ENCODE data around the gene C16orf46.

C16orf46 gene

GRCh38 chr16:81099958-81100357, 22.9 kb upstream of the C16orf46 start:
- H3K9ac ChIP-seq (ENCODE audit: low read length) = no peak overlapping the region
- H3K9me3 ChIP-seq (ENCODE audit: control insufficient read depth, low read length) = no peaks in the 10 kb centered on the region
- no peak overlapping the region for H3K4me3 ChIP-seq (ENCODE audit: low read length)
- H3K27me3 ChIP-seq (replicated peaks; ENCODE audit: control insufficient read depth, insufficient read depth, low read length) = no peaks in the 10 kb centered on the region
- no peak for DNase-seq (ENCODE audit: low read depth)
- peaks cover 7% of the 10 kb centered on the region for H3K4me1 ChIP-seq (ENCODE audit: control insufficient read depth, insufficient read depth, low read length)
- no peaks in the 10 kb centered on the region for H3K36me3 ChIP-seq (ENCODE audit: control insufficient read depth, insufficient read depth, low read length, severe bottlenecking)

GRCh38 chr16:81097230-81097629, 20.2 kb upstream of the C16orf46 start:
- Histone ChIP-seq H3K4me1 (ENCODE audit: control insufficient read depth, insufficient read depth, low read length) (peaks cover 7% of the 10 kb centered on the region), H3K9me3 (ENCODE audit: control insufficient read depth, low read length) (no peaks in the 10 kb centered on the region), H3K4me3 (ENCODE audit: low read length) (no peak overlapping the region), H3K36me3 (ENCODE audit: control insufficient read depth, insufficient read depth, low read length, severe bottlenecking) (no peaks in the 10 kb centered on the region), H3K9ac (ENCODE audit: low read length) (no peak overlapping the region), H3K27me3 (replicated peaks; ENCODE audit: control insufficient read depth, insufficient read depth, low read length) (no peaks in the 10 kb centered on the region)
- DNase-seq (ENCODE audit: low read depth) = no peak

- DNase-seq (ENCODE audit: low read depth) = no peak
- no peaks in the 10 kb centered on the region for H3K27me3 ChIP-seq (replicated peaks; ENCODE audit: control insufficient read depth, insufficient read depth, low read length)
- H3K36me3 ChIP-seq (ENCODE audit: control insufficient read depth, insufficient read depth, low read length, severe bottlenecking) = no peaks in the 10 kb centered on the region
- H3K9me3 ChIP-seq (ENCODE audit: control insufficient read depth, low read length) = no peaks in the 10 kb centered on the region
- H3K4me1 ChIP-seq (ENCODE audit: control insufficient read depth, insufficient read depth, low read length) = peaks cover 7% of the 10 kb centered on the region
- H3K4me3 ChIP-seq (ENCODE audit: low read length) = peak overlapping the region; percentile 71
- H3K9ac ChIP-seq (ENCODE audit: low read length) = no peak overlapping the region
Measured at GRCh38 chr16:81096715-81097208, 19.7 kb upstream of the C16orf46 start.

- Histone ChIP-seq H3K9me3 (ENCODE audit: control insufficient read depth, low read length) (no peaks in the 10 kb centered on the region), H3K9ac (ENCODE audit: low read length) (peak within 1 kb of the TSS; percentile 93)
- DNase-seq (ENCODE audit: low read depth) = peak; percentile 100
Measured at GRCh38 chr16:81095953-81096714, 19.1 kb upstream of the C16orf46 start, which contains the start of gene GCSH. GCSH (minus strand) TSS chr16:81096395; CDS start chr16:81096278, 117 bp downstream.

GRCh38 chr16:81095653-81095952, 18.6 kb upstream of the C16orf46 start:
- no peak for DNase-seq (ENCODE audit: low read depth)
- Histone ChIP-seq H3K4me1 (ENCODE audit: control insufficient read depth, insufficient read depth, low read length) (peaks cover 7% of the 10 kb centered on the region), H3K4me3 (ENCODE audit: low read length) (peak overlapping the region; percentile 93), H3K36me3 (ENCODE audit: control insufficient read depth, insufficient read depth, low read length, severe bottlenecking) (peaks cover 2% of the 10 kb centered on the region), H3K9ac (ENCODE audit: low read length) (peak overlapping the region; percentile 93), H3K9me3 (ENCODE audit: control insufficient read depth, low read length) (no peaks in the 10 kb centered on the region), H3K27me3 (replicated peaks; ENCODE audit: control insufficient read depth, insufficient read depth, low read length) (no peaks in the 10 kb centered on the region)

More at GRCh38 chr16:81095953-81096714, 19.1 kb upstream of the C16orf46 start, which contains the start of gene GCSH:
- H3K4me1 ChIP-seq (ENCODE audit: control insufficient read depth, insufficient read depth, low read length) = peaks cover 7% of the 10 kb centered on the region
- peak within 1 kb of the TSS; percentile 93 for H3K4me3 ChIP-seq (ENCODE audit: low read length)
- no peaks in the 10 kb centered on the region for H3K27me3 ChIP-seq (replicated peaks; ENCODE audit: control insufficient read depth, insufficient read depth, low read length)
- H3K36me3 ChIP-seq (ENCODE audit: control insufficient read depth, insufficient read depth, low read length, severe bottlenecking) = no peaks in the 10 kb centered on the region

GRCh38 chr16:81094771-81095251, 17.8 kb upstream of the C16orf46 start:
- peak overlapping the region; percentile 93 for H3K4me3 ChIP-seq (ENCODE audit: low read length)
- no peaks in the 10 kb centered on the region for H3K27me3 ChIP-seq (replicated peaks; ENCODE audit: control insufficient read depth, insufficient read depth, low read length)
- peaks cover 10% of the 10 kb centered on the region for H3K36me3 ChIP-seq (ENCODE audit: control insufficient read depth, insufficient read depth, low read length, severe bottlenecking)
- DNase-seq (ENCODE audit: low read depth) = peak; percentile 43
- peaks cover 7% of the 10 kb centered on the region for H3K4me1 ChIP-seq (ENCODE audit: control insufficient read depth, insufficient read depth, low read length)
- H3K9me3 ChIP-seq (ENCODE audit: control insufficient read depth, low read length) = no peaks in the 10 kb centered on the region
- peak overlapping the region; percentile 93 for H3K9ac ChIP-seq (ENCODE audit: low read length)

- Histone ChIP-seq H3K4me3 (ENCODE audit: low read length) (no peak overlapping the region), H3K36me3 (ENCODE audit: control insufficient read depth, insufficient read depth, low read length, severe bottlenecking) (peaks cover 53% of the 10 kb centered on the region), H3K4me1 (ENCODE audit: control insufficient read depth, insufficient read depth, low read length) (no peaks in the 10 kb centered on the region), H3K9me3 (ENCODE audit: control insufficient read depth, low read length) (no peaks in the 10 kb centered on the region), H3K27me3 (replicated peaks; ENCODE audit: control insufficient read depth, insufficient read depth, low read length) (no peaks in the 10 kb centered on the region), H3K9ac (ENCODE audit: low read length) (no peak overlapping the region)
- DNase-seq (ENCODE audit: low read depth) = no peak
Measured at GRCh38 chr16:81088836-81089235, 11.8 kb upstream of the C16orf46 start.

GRCh38 chr16:81081014-81081413, 4.0 kb upstream of the C16orf46 start:
- no peak for DNase-seq (ENCODE audit: low read depth)
- no peak overlapping the region for H3K4me3 ChIP-seq (ENCODE audit: low read length)
- no peaks in the 10 kb centered on the region for H3K9me3 ChIP-seq (ENCODE audit: control insufficient read depth, low read length)
- H3K27me3 ChIP-seq (replicated peaks; ENCODE audit: control insufficient read depth, insufficient read depth, low read length) = no peaks in the 10 kb centered on the region
- H3K4me1 ChIP-seq (ENCODE audit: control insufficient read depth, insufficient read depth, low read length) = peaks cover 7% of the 10 kb centered on the region
- peaks cover 27% of the 10 kb centered on the region for H3K36me3 ChIP-seq (ENCODE audit: control insufficient read depth, insufficient read depth, low read length, severe bottlenecking)
- no peak overlapping the region for H3K9ac ChIP-seq (ENCODE audit: low read length)

- Histone ChIP-seq H3K27me3 (replicated peaks; ENCODE audit: control insufficient read depth, insufficient read depth, low read length) (no peaks in the 10 kb centered on the region), H3K9me3 (ENCODE audit: control insufficient read depth, low read length) (no peaks in the 10 kb centered on the region), H3K4me3 (ENCODE audit: low read length) (no peak overlapping the region), H3K36me3 (ENCODE audit: control insufficient read depth, insufficient read depth, low read length, severe bottlenecking) (peaks cover 24% of the 10 kb centered on the region), H3K4me1 (ENCODE audit: control insufficient read depth, insufficient read depth, low read length) (peaks cover 7% of the 10 kb centered on the region), H3K9ac (ENCODE audit: low read length) (no peak overlapping the region)
- no peak for DNase-seq (ENCODE audit: low read depth)
Measured at GRCh38 chr16:81080233-81080632, 3.2 kb upstream of the C16orf46 start.

- Histone ChIP-seq H3K4me1 (ENCODE audit: control insufficient read depth, insufficient read depth, low read length) (peaks cover 7% of the 10 kb centered on the region), H3K4me3 (ENCODE audit: low read length) (peak overlapping the region; percentile 95), H3K27me3 (replicated peaks; ENCODE audit: control insufficient read depth, insufficient read depth, low read length) (no peaks in the 10 kb centered on the region), H3K9ac (ENCODE audit: low read length) (peak overlapping the region; percentile 95), H3K36me3 (ENCODE audit: control insufficient read depth, insufficient read depth, low read length, severe bottlenecking) (peaks cover 6% of the 10 kb centered on the region), H3K9me3 (ENCODE audit: control insufficient read depth, low read length) (no peaks in the 10 kb centered on the region)
- DNase-seq (ENCODE audit: low read depth) = peak; percentile 95
Measured at GRCh38 chr16:81076566-81077075, 417 bp downstream of the C16orf46 start.

- no peak for DNase-seq (ENCODE audit: low read depth)
- H3K27me3 ChIP-seq (replicated peaks; ENCODE audit: control insufficient read depth, insufficient read depth, low read length) = no peaks in the 10 kb centered on the region
- peaks cover 7% of the 10 kb centered on the region for H3K4me1 ChIP-seq (ENCODE audit: control insufficient read depth, insufficient read depth, low read length)
- no peaks in the 10 kb centered on the region for H3K9me3 ChIP-seq (ENCODE audit: control insufficient read depth, low read length)
- no peak overlapping the region for H3K9ac ChIP-seq (ENCODE audit: low read length)
- no peak overlapping the region for H3K4me3 ChIP-seq (ENCODE audit: low read length)
- H3K36me3 ChIP-seq (ENCODE audit: control insufficient read depth, insufficient read depth, low read length, severe bottlenecking) = no peaks in the 10 kb centered on the region
Measured at GRCh38 chr16:81073560-81074330, 3.3 kb downstream of the C16orf46 start.

All from adipocyte (in vitro differentiated cells).